GM18526 (cell line): ENCODE data around the gene UBE2V1.

ENCODE experiments used
- POLR2A ChIP-seq: IDR thresholded peaks from 3 replicates; pipeline ENCODE4 v1.6.1; 2011; ENCODE audit not compliant: insufficient read length; ENCODE audit errors: extremely low read depth

Gene UBE2V1

GRCh38 chr20:50050660-50051308 is 62.2 kb downstream of the UBE2V1 start:
- TF ChIP-seq POLR2A, result no peak

- TF ChIP-seq POLR2A, result no peak
These were observed 62.7 kb downstream of the UBE2V1 start for GRCh38 chr20:50050214-50050613.

DNA sequence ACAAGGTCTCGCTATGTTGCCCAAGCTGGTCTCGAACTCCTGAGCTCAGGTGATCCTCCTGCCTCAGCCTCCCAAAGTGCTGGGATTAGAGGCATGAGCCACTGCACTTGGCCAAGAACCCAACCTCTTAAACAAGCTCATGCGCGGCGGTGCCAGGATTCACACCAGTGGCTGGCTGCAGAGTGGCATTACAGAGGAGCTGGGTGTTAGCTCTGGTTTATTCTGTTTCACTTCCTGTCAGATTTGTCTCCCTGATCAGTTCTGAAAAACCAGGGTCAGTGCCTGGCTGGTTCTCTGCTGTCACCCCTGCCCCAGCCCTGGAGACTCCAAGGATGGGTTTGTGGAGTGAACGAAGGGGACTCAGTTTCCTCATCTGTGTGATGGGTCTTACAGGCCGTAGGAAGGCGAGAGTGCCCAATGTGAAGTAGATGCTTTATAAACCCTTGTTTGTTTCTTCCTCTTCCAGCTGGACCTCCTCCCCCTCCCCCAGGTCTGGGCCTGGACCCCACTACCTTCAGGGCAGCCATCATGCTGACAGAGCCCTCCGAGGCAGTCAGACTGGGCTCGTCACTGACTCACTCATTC is 63.4 kb downstream of the UBE2V1 start:
- TF ChIP-seq POLR2A, result no peak

DNA sequence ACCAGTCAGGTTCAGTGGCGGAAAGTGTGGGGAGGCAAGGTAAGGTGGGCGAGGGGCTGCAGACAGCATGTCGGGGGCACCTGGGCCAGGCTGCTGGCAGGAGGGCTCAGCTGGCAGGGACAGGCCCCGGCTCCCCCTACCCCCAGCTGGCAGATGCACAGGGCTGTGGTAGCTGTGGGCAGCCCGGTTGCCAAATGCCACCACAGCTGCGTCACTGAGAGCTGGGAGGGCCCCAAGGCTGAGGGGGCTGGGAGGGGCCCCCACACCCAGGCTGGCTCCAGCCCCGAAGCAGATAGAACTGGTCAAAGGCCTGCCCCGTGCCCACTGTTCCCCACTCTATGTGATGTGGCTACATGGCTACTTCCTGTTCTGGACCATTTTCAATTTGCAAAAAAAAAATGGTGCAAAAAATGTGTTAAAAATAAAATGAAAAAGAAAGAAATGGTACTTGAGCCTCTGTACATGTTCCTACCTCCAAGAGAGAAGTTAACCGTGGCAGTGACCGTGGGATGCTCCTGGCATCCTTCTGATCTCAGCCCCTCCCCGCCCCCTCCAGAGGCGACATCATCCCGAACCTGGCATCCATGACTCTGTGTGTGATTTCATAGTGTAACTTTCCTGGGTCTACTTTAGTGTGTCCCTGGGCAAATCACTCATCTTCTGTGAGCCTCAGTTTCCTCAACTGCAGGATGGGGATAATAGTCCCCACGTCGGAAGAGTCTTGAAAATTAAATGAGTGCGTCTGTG is 64.4 kb downstream of the UBE2V1 start:
- no peak for TF ChIP-seq POLR2A

DNA sequence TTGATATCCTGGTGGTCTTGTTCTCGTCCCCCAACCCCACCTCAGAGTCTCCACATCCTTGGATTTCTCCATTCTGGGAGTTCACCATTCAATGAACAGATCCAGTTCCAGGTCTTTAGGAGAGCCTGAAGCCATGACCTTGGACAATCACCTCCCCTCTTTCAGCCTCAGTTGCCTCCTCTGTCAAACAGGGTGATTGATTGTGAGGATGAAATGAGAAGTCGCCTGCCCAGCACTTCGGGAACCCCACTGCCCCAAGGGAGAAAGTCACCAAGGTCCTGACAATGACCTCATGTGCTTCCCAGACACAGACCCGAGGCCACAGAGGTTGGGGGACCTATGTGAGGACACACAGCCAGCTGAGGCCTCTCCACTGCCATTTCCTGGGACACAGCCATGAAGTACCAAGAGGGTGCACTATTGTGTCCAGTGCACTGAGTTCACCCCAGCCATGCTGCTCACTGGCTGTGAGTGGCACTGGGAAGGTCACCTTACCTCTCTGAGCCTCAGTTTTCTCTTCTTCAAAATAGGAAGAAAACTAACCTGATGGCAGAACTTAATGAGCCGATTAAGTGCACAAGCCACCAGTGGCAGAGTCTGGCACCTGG is 68.5 kb downstream of the UBE2V1 start:
- no peak for TF ChIP-seq POLR2A

- no peak for TF ChIP-seq POLR2A
These were observed 69.2 kb downstream of the UBE2V1 start for GRCh38 chr20:50043573-50044352.

- no peak for TF ChIP-seq POLR2A
These were observed 70.3 kb downstream of the UBE2V1 start for GRCh38 chr20:50042370-50043313.

DNA sequence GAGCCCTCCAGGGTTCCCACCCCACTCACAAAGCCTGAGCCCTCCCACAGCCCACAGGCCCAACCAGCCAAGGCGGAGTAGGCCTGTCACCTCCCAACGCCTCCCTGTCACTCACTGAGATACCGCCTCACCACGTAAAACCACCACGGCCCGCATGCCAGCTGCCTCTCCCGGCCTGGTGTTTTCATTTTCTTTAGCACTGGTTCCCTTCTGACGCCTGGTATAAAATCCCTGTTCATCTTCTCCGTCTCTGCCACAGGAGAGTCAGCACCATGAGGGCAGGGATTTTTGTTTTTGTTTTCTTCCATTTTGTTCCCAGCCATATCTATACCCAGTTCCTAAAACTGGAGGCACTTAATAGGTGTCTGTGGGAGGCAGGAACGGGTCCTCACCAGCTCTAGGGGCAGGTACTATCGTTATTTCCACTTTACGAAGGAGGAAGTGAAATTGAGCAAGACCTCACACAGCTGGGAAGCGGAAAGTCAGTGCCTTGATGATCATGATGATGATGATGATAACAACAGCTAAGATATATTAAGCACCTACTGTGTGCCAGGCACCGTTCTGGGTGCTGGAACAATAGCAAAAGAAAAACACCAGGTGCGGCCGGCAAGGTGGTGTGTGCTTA is 71.6 kb downstream of the UBE2V1 start:
- TF ChIP-seq POLR2A, result no peak

GRCh38 chr20:50040432-50041245 is 72.3 kb downstream of the UBE2V1 start:
- no peak for TF ChIP-seq POLR2A

- TF ChIP-seq POLR2A, result no peak
These were observed 73.1 kb downstream of the UBE2V1 start for GRCh38 chr20:50039706-50040431.

- TF ChIP-seq POLR2A, result no peak
These were observed 74.4 kb downstream of the UBE2V1 start for GRCh38 chr20:50038574-50038991.

- no peak for TF ChIP-seq POLR2A
These were observed 74.8 kb downstream of the UBE2V1 start for GRCh38 chr20:50038169-50038568.
